ENCODE results near the gene GALNS.

The GALNS gene

DNA sequence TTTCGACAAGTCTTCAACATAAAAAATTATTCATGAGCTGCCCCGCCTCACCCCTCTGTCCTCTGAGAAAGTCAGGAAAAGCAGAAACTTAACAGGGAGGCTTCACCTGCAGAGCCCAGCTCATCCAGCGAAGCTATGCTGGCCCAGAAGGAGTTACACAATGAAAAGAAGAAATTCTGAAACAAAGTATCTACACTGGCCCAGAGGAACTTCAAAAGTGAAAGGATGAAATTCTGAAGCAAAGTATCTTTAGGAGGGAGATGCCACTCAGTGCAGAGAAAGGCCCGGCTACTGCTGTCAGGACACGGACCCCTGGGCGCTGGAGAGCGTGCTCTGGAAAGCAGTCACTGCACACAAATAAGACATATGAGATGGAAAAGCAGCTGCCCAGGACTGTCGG is 1.6 kb downstream of the GALNS start:
- DNase-seq: no peak

DNA sequence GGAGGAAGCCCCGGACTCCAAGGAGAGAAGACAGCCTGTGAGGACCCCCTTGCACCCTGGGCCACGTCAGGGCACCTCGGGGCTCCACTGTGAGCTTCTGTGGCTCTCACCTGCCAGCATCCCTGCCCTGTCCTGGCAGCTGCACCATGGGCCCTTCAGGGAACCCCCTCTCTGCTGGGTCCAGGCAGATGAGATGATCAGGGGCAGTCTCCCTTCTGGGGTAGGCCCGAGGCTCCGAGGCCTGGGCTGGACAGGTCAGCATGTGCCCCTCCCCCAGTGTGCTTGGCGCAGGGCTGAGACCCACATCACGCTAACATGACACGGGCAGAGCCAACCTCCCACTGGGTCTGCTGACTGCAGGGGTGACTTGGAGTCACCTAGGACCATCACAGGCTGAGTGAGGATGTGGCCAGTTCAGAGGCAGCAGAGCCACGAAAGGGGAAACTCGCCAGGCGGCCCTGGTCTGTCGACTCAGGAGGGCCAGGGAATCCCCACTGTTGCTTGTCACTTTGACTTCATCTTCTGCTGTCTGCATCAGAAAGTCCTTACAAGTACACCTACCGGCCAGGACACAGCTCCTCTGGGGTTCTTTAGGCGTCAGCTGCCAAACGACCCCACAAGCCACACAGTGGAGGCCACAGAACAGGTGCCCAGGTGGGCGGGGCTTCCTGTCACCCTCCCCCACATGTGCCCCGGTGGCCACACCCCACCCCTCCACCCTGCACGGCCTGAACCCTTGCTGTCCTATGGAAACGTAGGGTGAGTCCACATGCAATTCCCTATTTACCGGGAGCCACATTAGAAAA is 2.2 kb downstream of the GALNS start:
- no peak for DNase-seq

DNA sequence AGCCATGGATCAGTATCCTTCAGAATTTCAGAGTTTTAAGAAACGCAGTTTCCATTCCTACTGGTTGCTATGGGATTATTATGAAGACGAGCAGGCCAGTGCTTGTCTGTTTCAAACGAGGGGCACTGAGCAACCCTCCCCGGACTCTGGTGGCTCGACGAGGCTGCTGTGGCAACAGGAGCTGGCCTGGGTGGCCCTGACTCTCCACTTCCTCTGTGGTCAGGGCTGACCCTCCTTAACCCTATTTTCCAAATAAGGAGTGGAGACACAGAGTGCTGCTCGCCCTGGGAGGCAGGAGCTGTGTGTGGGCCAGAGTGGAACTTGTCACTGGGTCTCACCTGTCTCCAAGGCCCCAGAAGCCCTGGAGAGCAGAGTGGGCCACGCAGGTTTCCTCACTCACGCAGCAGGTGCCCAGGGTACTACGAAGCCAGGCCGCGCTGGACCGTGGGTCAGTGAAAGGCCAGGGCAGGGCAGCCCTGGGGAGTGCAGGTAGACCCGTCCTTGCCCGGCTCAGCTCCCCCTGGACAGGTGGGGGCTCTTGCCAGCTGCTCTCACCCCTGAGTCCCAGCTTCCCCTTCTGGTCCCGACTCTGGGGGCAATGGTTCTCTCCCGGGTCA is 3.3 kb downstream of the GALNS start:
- DNase-seq: no peak

DNA sequence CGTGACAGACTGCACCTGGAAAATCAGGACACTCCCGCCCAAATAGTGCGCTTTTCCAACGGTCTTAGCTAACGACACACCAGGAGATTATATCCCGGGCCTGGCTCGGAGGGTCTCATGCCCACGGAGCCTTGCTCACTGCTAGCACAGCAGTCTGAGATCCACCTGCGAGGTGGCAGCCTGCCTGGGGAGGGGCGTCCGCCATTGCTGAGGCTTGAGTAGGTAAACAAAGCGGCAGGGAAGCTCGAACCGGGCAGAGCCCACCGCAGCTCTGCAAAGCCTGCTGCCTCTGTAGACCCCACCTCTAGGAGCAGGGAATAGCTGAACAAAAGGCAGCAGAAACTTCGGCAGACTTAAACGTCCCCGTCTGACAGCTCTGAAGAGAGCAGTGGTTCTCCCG is 5.1 kb downstream of the GALNS start:
- DNase-seq: no peak

DNA sequence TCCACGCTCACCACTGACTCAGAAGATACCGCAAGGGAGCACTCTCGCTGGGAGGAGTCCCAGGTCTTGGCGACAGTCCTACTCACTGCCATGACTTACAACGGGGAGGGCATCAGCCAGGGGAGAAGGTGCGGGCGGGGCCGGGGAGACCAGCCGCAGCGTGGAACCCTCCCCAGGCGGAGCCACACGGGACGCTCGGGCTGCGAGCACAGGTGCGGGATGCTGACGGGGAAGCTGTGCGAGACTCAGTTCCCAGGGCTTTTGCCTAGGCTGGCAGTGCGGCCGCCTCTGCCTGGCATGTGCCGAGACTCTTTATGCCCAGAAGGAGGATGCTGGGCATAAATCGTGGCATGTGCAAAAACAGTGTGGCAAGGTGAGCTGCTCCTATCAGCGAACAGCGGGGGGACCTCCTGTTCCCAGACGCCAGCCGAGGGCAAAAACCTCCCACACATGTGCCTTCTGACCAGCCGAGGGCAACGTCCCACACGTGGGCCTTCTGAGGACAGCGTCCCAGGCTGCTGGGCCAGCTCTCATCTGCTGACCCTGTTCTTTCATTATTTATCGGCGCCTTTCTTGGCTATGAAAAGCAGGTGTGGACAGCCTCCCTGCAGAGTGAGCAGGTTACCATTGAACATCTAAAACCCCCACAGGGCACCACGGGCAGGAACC is 6.1 kb downstream of the GALNS start:
- DNase-seq: no peak

DNA sequence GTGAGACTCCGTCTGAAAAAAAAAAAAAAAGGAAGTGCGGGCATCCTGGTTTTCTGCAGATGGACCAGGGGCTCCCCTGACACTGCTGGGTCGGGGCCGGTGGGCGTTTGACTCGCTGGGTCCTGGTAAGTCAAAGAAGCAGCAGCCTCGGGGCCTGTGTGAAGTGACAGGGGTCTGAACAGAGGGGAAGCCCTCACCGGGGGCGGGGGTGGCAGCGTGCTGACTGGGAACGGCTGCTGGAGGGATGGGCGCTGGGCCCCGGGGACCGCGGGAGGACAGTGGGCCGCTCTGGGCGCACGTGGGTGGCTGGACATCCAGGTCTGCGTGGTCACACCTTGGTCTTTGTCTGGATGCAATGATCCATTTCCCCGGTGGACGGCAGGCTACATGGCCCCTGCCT is 8.2 kb downstream of the GALNS start:
- no peak for DNase-seq

DNA sequence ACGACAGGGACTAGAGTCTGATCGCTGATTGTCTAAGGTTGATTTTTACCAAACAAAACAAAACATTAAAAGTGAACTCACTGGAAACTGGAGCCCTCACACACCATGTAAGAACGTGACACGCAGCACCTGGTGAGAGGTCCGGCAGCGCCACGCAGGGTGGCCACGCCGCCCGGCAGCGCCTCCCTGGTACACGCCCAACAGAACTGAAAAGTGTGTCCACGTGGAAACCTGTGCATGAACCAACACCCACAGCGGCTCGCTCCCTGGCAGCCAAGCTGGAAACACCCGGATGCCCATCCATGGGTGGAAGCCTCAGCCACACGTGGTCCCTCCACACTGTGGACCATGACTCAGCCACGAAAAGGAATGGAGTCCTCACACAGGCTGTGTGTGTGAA is 9.1 kb downstream of the GALNS start:
- no peak for DNase-seq

DNA sequence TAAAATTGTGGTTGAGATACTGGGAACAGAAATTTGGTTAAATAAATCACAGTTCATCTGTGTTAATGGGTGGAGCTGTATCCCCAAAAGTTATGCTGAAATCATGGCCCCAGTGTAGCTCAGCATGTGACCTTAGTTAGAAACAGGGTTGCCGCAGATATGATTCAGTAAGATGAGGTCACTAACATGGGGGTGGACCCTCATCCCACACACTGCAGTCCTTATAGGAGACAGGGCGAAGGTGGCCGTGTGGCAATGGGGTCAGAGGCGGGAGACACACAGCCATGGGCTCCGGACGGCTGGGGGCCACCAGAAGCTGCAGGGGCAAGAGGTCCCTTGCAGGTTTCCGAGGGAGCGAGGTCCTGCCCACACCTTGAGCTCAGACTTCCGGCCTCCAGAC is 10.7 kb downstream of the GALNS start:
- DNase-seq: no peak

DNA sequence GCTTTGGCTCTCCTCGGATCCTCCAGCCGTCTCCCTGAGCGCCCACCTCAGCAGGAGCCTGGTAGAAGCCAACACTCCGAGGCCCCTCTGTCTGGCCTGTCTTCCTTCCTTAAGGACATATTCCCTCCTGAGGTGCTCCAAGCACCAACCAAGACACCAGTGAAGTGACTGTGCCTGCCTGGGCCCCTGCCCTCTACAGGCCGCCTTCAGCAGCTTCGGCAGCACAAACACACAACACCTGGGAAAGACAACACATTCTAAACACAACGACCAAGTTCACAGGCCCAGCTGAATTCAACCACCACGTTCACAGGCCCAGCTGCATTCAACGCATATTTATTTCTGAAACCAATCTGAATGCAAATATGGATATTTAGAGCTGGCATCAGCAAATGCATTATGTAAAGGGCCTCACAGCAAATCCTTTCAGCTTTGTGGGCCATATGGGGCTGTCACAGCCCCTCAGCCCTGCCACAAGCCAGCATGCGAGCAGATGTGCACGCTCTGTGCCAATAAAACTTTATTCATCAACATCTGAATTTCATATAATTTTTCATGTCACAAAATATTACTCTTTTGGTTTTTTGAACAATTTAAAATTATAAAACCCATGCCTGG is 12.2 kb downstream of the GALNS start:
- no peak for DNase-seq

DNA sequence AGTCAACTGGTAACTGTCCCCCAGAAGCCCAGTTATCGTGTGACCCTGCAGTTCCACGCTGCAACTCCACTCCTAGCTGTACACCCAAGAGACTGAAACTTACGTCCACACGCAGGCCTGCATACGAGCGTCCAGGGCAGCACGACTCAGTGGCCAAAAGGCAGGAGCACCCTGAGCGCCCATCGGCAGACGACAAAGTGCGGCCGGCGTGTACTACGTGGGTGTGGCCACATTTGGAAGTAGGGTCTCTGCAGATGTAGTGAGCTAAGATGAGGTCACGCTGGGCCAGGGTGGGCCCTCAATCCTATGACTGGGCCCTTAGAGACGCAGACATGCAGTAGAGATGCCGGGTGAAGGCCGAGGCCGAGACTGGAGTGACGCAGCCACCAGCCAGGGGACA is 13.5 kb downstream of the GALNS start:
- no peak for DNase-seq

DNA sequence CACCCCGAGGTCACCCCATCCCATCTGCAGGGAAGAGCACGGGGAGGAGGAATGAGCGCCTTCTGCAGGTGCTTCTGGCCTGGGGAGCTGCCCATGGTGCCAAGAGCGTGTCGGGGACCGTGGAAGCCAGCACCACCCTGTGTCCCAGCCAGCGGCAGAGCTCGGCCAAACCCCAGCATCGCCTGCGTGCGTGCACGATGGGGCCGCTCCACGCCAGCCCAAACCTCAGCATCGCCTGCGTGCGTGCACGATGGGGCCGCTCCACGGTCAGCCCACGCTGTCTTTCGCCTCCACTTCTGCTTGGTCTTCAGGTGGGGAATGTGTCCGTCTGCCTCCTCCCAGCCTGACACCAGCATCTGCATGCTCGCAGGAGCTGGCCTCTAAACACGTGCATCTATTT is 13.9 kb downstream of the GALNS start:
- DNase-seq: no peak

DNA sequence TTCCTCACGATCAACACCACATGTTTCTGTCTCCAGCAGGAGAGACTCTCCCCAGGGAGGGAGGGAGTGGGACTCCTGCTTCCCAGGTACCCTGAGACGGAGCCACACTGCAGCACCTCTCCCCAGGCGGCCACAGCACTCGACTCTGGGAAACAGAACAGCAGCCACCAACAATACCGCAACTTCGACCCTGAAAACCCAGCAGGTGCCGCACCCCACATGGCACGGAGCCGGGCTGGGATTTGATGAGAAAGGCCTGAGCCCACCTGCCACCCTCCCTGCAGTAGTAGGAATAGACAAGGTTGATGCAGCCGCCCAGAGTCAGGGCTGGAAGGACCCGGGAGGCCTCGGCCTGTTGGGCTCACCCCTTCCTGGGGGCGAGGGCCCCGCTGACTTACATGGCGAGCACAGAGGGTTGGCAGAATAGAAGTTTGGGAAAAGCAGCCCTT is 14.4 kb downstream of the GALNS start:
- DNase-seq: no peak

DNA sequence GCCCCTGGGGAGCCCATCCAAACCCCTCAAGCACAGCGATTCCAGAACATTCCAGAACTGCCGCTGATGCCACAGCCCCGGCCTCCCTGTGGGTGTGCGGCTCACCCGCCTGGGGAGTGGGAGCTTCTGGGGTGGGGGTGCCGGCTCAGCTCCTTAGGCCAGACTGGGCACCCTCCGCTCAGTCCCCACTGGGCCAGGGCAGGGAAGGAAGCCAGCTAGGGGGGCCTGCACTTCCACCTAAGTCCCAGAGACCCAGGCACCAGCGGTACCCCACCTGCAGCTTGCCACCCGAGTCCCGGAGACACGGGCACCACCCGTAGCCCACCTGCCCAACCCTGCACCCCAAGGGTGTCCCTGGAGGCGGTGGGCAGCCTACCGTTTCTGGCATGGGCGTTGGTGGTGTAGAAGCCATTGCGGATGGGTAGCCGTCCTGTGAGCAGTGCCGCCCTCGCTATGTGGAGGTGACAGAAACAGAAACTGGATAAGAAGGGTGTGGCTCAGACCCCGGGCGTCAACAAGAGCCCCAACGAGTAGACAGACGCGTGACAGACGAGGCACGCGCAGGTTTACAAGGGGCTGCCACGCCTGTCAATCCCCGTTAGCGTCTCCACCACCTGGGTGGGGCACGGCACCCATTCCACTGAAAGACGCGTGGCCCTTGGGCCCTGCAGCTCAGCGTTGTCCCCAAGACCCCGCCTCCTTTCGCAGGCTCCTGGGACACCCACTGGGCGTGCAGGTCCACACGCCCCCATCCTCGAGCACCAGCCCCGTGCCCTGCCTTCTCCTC is 15.0 kb downstream of the GALNS start:
- no peak for DNase-seq

DNA sequence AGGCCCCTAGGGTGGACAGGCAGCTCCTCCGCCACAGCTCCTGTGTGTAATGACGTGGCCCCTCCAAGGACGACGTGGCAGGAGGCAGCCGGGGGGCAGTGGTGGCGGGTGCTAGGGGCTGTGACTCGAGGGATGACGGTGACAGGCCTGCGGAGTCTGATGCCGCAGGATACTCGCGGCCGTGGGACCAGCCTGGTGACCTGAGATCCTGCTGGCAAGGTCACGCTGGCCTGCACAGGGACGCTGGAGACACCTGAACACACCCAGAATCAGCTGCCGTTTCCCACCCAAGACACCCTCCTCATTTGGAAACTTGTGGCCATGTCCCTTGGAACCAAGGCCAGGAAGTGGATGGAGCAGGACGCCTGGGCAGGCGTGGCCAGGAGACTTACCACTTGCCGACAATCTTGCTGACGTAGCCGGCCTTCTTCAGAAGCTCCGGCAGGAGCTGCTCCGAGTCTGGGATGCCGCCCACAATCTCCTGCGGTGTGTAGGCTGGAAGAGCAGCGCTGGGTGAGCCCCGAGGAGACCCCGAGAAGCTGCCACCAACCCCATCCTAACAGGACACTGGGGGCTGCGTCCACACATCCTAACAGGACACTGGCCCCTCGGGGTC is 16.0 kb downstream of the GALNS start:
- DNase-seq: no peak

DNA sequence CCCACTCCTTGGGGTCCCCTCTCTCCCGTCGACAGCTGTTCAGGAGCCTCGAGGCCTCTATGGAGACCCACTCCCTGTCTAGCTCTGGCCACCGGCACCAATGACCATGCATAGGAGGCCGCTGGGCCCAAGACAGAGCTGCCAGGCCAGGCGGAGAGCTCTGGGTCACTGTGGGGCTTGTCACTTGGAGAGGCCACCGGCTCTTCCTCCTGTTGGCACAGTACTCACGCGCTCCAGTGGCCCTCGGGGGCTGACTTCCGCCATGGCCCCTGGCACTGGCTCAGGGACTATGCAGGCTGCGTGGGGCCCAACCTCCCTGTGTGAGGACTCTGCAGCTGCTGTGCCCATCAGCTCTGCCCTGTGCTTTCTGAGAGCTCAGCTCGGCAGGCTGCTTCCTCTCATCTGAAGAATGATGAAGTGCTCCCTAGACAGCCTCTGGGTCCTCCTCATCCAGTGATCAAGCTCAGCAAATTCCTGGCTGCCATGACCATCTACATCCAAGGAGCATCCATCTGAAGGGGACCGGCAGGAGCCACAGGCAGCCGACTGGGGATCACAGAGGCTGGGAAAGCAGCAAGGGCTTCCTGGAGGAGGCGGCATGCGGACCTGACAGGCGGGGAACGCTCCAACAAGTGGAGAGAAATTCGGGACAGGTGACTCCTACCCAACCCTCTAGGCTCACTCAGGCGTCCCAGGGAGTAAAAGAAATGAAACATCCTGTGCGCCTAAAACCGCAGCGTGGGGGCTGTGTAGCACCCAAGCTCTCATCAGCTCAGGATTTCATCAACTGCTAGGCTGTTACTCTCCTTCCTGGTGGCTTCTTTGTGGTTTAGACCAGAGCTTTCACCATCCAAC is 16.8 kb downstream of the GALNS start:
- no peak for DNase-seq

DNA sequence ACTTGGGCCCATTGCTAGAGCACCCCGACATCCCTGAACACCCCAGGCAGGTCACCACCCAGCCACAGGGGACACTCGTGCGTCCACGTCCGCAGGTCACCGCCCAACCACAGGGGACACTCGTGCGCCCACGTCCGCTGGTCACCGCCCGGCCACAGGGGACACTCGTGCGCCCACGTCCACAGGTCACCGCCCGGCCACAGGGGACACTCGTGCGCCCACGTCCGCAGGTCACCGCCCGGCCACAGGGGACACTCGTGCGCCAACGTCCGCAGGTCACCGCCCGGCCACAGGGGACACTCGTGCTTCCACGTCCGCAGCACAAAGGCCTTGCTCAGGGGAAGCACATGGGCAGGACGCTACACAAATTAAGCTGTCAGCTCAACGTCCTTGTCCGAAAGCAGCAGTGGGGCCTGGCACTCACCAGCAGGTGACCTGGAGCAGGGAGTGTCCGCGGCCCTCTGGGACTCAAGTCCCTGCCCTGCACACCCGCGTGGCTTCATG is 17.7 kb downstream of the GALNS start:
- no peak for DNase-seq

DNA sequence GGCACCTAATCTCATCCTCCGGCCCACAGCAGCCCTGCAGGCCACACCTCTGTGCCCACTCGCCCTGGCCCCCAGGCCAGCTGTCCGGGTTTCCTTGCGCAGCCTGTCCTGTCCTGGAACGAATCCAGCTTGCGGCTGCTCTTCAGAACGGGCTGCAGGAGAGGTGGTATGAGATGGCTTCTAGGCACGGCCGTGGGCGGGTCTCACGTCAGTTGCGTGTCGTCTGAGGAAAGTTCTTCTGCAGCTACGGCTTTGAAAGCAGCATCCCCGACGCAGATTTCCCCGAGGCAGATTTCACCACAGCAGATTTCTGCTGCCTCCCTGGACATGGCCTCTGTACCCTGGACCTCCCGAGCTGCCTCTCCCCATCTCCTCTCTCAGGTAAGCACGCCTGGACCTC is 18.2 kb downstream of the GALNS start:
- no peak for DNase-seq

DNA sequence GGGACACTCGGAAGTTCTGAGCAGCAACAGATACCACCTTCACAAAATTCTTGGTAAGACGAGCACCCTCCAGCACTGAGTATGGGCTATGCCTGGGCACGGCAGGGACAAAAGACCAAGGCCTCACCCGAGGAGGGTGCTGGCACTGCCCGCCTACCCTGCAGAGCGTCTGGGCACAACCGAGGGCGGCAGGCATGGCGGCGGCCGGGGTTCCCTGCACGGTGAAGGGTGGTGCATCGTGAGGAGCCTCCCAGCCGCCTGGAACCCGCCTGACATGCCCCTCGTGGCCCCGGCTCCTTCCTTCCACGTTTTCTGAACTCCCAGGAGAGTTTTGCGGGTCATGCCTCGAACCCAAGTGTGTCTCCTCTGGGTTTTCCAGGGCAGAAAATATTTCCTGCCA is 18.9 kb downstream of the GALNS start:
- no peak for DNase-seq

DNA sequence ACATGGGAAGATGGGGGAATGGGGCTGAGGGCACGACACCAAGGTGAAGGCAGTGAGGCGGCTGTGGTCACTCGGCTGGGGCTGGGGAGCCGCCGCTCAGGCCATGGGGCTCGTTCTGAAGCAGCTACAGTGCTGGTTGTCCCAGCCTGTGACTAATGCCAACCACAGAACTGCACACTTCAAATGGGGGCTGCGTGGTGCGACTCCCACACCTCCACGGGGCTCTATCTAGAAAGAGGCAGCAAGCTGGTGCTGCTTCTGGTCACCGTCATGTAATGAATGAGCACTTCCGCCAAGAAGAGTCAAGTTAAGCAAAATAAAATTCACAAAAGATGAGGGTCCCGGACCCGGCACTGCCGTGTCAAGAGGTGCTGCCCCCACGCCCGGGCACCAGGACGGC is 20.0 kb downstream of the GALNS start:
- no peak for DNase-seq

DNA sequence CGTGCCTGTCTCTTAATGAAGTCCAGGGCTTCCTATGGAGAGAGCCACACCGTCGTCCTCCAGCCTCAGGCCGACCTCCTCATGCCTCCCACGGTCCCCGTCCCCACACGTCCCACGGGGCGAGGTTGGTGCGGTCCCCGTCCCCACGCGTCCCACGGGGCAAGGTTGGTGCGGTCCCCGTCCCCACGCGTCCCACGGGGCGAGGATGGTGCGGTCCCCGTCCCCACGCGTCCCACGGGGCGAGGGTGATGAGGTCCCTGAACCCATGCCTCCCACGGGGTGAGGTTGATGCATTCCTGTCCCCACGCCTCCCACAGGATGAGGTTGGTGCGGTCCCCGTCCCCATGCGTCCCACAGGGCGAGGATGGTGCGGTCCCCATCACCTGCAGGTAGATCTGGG is 20.9 kb downstream of the GALNS start:
- no peak for DNase-seq

DNA sequence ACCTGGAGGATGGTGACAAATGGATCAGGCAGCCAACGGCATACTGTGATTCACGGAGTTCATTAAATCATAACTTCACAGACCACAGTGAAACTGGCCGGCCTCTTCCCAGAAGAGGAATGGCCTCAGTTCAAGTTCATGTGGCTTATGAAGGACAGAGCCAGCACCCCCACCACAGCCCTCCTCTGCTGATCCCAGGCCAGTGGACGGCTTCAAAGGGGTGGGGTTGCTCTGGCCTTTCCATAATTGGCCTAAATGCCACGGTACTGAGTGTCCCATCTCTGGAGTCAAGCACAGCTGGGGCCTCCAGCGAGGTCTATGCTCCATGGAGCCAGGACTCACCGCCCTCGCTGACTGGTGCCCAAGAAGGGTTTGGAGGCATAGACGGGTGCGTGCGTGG is 21.4 kb downstream of the GALNS start:
- DNase-seq: no peak
